A549 (cell line): Measurements from ENCODE around the gene AZGP1. TPM values are rescaled to one million over a fixed set of nuclear protein-coding genes. Genes with fewer than 3 reads are reported as not detected.
"Not testable (repeated sequence)": the region's sequence is repeated elsewhere in the genome, so short reads cannot be mapped to it uniquely, and the experiment has no call there.

ENCODE experiments used
- ATAC-seq, 2 experiments: fragments of 200-7000 bp in 1 of 2; fragments of >200 bp in 1 of 2; cut with Nextera tagmentation in 1 of 2; cut with Tn5 transposase in 1 of 2; 3 replicates each; pipeline versions ENCODE4 v1.8.0 to v1.9.1; 2018 to 2020; ENCODE audit warnings: mild to moderate bottlenecking in 1 of 2, moderate library complexity in 1 of 2
- CTCF ChIA-PET: fragments of 300-600 bp; sonication (Branson Sonifier 250); formaldehyde crosslinking; extraction: SDS; loops from one replicate; lab custom pipeline; 2021; ENCODE audit warnings: antibody characterized with exemption, inconsistent platforms; lab: Yijun Ruan, JAX
- POLR2A ChIA-PET: fragments of 350-600 bp; formaldehyde crosslinking; extraction: SDS; loops from one replicate; lab custom pipeline; 2021; ENCODE audit warnings: antibody characterized with exemption, inconsistent platforms; lab: Yijun Ruan, JAX
- DNase-seq, 2 experiments: peaks; one replicate each; pipeline versions ENCODE4 v3.0.0 to v3.0.0-alpha.2; 2011 to 2016; ENCODE audit warnings: low read depth in 1 of 2, low spot score in 1 of 2
- FAIRE-seq: peaks from 2 replicates; lab custom pipeline; 2011; peaks lifted over from hg19 to GRCh38; lab: Jason Lieb, UNC
- H3K27ac ChIP-seq, 2 experiments: fragments of >200 bp; sonication (Bioruptor Twin); formaldehyde crosslinking; 3 replicates each; pipeline ENCODE4 v1.5.1; 2016 to 2017
- H3K4me1 ChIP-seq: fragments of >200 bp; sonication (Bioruptor Twin); formaldehyde crosslinking; 3 replicates; pipeline ENCODE4 v1.6.1; 2016
- H3K4me2 ChIP-seq: fragments of >200 bp; sonication (Bioruptor Twin); formaldehyde crosslinking; 3 replicates; pipeline ENCODE4 v1.6.1; 2016
- H3K4me3 ChIP-seq: fragments of >200 bp; sonication (Bioruptor Twin); formaldehyde crosslinking; 3 replicates; pipeline ENCODE4 v1.5.1; 2016
- H3K9me3 ChIP-seq: fragments of >200 bp; sonication (Bioruptor Twin); formaldehyde crosslinking; 3 replicates; pipeline ENCODE4 v1.6.1; 2016
- BHLHE40 ChIP-seq: IDR thresholded peaks from 2 replicates; pipeline ENCODE4 v1.6.1; 2012; ENCODE audit warnings: low read depth, low read length, inconsistent platforms
- CBX2 ChIP-seq: fragments of 200-600 bp; sonication (generic); IDR thresholded peaks from 2 replicates; pipeline ENCODE4 v1.6.1; 2016; ENCODE audit warnings: low read depth, mild to moderate bottlenecking, borderline replicate concordance
- EHF ChIP-seq: fragments of 250-450 bp; sonication (Bioruptor Pico); IDR thresholded peaks from 2 replicates; pipeline ENCODE4 v1.5.0; 2020; ENCODE audit warnings: mild to moderate bottlenecking
- ESRRA ChIP-seq: fragments of 150-350 bp; IDR thresholded peaks from 2 replicates; pipeline ENCODE4 v1.6.1; 2014; ENCODE audit warnings: mild to moderate bottlenecking, low read length, borderline replicate concordance
- HES2 ChIP-seq: fragments of >200 bp; sonication (Bioruptor Twin); formaldehyde crosslinking; IDR thresholded peaks from 2 replicates; pipeline ENCODE4 v1.6.1; 2016
- HOXA7 ChIP-seq: fragments of 250-450 bp; sonication (Bioruptor Pico); IDR thresholded peaks from 2 replicates; pipeline ENCODE4 v1.5.0; 2020; ENCODE audit warnings: mild to moderate bottlenecking, moderate library complexity
- HOXB5 ChIP-seq: fragments of 250-450 bp; sonication (Bioruptor Pico); IDR thresholded peaks from 2 replicates; pipeline ENCODE4 v1.5.0; 2020; ENCODE audit warnings: mild to moderate bottlenecking, moderate library complexity
- JUNB ChIP-seq: fragments of >200 bp; sonication (Bioruptor Twin); formaldehyde crosslinking; IDR thresholded peaks from 2 replicates; pipeline ENCODE4 v1.6.1; 2016
- NPAS2 ChIP-seq: fragments of 250-450 bp; sonication (Bioruptor Pico); IDR thresholded peaks from 2 replicates; pipeline ENCODE4 v1.8.0; 2022; ENCODE audit warnings: mild to moderate bottlenecking, moderate library complexity, borderline replicate concordance
- NR3C1 ChIP-seq: fragments of >200 bp; sonication (Bioruptor Twin); formaldehyde crosslinking; IDR thresholded peaks from 3 replicates; pipeline ENCODE4 v1.6.1; 2017
- PBX3 ChIP-seq: IDR thresholded peaks from 2 replicates; pipeline ENCODE4 v1.6.1; 2012
- POLR2AphosphoS2 ChIP-seq: conservative IDR thresholded peaks from 2 replicates; pipeline ENCODE4 v1.6.1; 2012; ENCODE audit warnings: low read length, improper control_type of control experiment, inconsistent platforms
- RAD21 ChIP-seq, 2 experiments: fragments of >200 bp in 1 of 2; sonication (Bioruptor Twin) in 1 of 2; formaldehyde crosslinking in 1 of 2; IDR thresholded peaks in 1 of 2; conservative IDR thresholded peaks in 1 of 2; 2 replicates in 1 of 2; 3 replicates in 1 of 2; pipeline ENCODE4 v1.6.1; 2012 to 2018; ENCODE audit warnings: inconsistent platforms in 1 of 2
- RFX5 ChIP-seq: fragments of 450-650 bp; IDR thresholded peaks from 2 replicates; pipeline ENCODE4 v1.7.1; 2014; ENCODE audit warnings: antibody characterized with exemption, mild to moderate bottlenecking, moderate library complexity
- RNF2 ChIP-seq: fragments of 200-600 bp; sonication (generic); IDR thresholded peaks from 2 replicates; pipeline ENCODE4 v1.6.1; 2016; ENCODE audit warnings: low read depth, mild to moderate bottlenecking, antibody characterized with exemption, moderate library complexity, borderline replicate concordance
- ZC3H11A ChIP-seq: fragments of 450-650 bp; IDR thresholded peaks from 2 replicates; pipeline ENCODE4 v1.6.1; 2014; ENCODE audit warnings: antibody characterized with exemption, mild to moderate bottlenecking
- ZNF302 ChIP-seq: fragments of 250-450 bp; sonication (Bioruptor Pico); IDR thresholded peaks from 2 replicates; pipeline ENCODE4 v1.9.0; 2021; ENCODE audit warnings: inconsistent platforms, mild to moderate bottlenecking, moderate library complexity
- WGBS: methylation state at CpG from one replicate; pipeline ENCODE4 v1.1.6; 2017; ENCODE audit errors: missing lambda C conversion rate; 5-methylcytosine and 5-hydroxymethylcytosine counted together
- polyA plus RNA-seq, 4 experiments: library from polyadenylated mRNA; depleted of rRNA in 3 of 4; stranded (reverse); fragments of >200 nt; fragmentation: RNase III in 1 of 4; extraction: RNeasy Plus Mini Kit Qiagen cat#74134 plus additional on column Dnase treatment in 1 of 4; gene quantifications; 2 replicates in 3 of 4; 3 replicates in 1 of 4; pipeline ENCODE4 v1.2.3, GENCODE V29; 2011 to 2017

AZGP1 gene
- polyA plus RNA-seq, 2 of the 4 experiments (the other 2 are of a cell fraction) = 0.13 TPM; not detected in 1

GRCh38 chr7:99971242-99971641 lies 4.6 kb downstream of the AZGP1 start:
- ATAC-seq (no peak), DNase-seq (no peak), FAIRE-seq (no peak)
- CTCF ChIA-PET = interaction anchor here (0.9 kb wide), 1 partner anchor 8 kb away, joined by 4 read pairs; no protein-coding TSS in a partner anchor
- Histone ChIP-seq H3K9me3 (no peaks in the 10 kb centered on the region), H3K4me2 (no peak overlapping the region), H3K27ac (no peak overlapping the region), H3K4me1 (no peaks in the 10 kb centered on the region), H3K4me3 (no peak overlapping the region)
- 36% methylated on average over 4 of the region's 4 CpGs for WGBS
- TF ChIP-seq ZNF302 (CRISPR knock-in tag) (no peak), RFX5 (no peak), NPAS2 (CRISPR knock-in tag) (no peak), ESRRA (no peak), EHF (CRISPR knock-in tag) (no peak), BHLHE40 (no peak), HOXA7 (CRISPR knock-in tag) (no peak), HES2 (no peak), CBX2 (no peak)
- POLR2A ChIA-PET = no interaction called here

GRCh38 chr7:99969813-99970212 lies 6.0 kb downstream of the AZGP1 start:
- H3K27ac ChIP-seq, H3K9me3 ChIP-seq, H3K4me1 ChIP-seq, ATAC-seq, POLR2A ChIA-PET, H3K4me2 ChIP-seq, FAIRE-seq, DNase-seq, H3K4me3 ChIP-seq: not testable (repeated sequence)
- CTCF ChIA-PET = interaction anchor here (4.2 kb wide), 1 partner anchor 8 kb away, joined by 32 read pairs; the partner anchor contains the start of gene AZGP1
- WGBS = no CpG with 5 or more reads among the region's 1 CpG

GRCh38 chr7:99969298-99969697 lies 6.5 kb downstream of the AZGP1 start:
- Histone ChIP-seq H3K4me3 (no peak overlapping the region), H3K9me3 (no peaks in the 10 kb centered on the region), H3K27ac (no peak overlapping the region), H3K4me2 (no peak overlapping the region), H3K4me1 (no peaks in the 10 kb centered on the region)
- ChIA-PET POLR2A (no interaction called here), CTCF (interaction anchor here (0.9 to 4.2 kb wide), 2 partner anchors 9 to 20 kb away, joined by 3 to 32 read pairs; partner anchors contain the start of gene AZGP1)
- DNase-seq = no peak
- no peak for TF ChIP-seq POLR2AphosphoS2
- no peak for TF ChIP-seq NR3C1
- no peak for TF ChIP-seq HOXB5 (CRISPR knock-in tag)
- WGBS = 19% methylated on average over 3 of the region's 3 CpGs
- ATAC-seq = no peak
- FAIRE-seq = no peak

- CTCF ChIA-PET = no interaction called here
- no peak for TF ChIP-seq JUNB
- no peak for TF ChIP-seq RNF2
- TF ChIP-seq RAD21 (conservative IDR thresholded peaks at IDR 0.05 in 1 of 2, IDR thresholded peaks at IDR 0.05 in 1 of 2) = no peak
- TF ChIP-seq PBX3 = no peak
- TF ChIP-seq ZC3H11A = no peak
- no peak for DNase-seq
- WGBS = 57% methylated on average over 9 of the region's 9 CpGs
- Histone ChIP-seq H3K4me1 (no peaks in the 10 kb centered on the region), H3K9me3 (no peaks in the 10 kb centered on the region), H3K27ac (no peak overlapping the region), H3K4me2 (peak overlapping the region; percentile 36; the same call in 2 of the 3 replicates), H3K4me3 (no peak overlapping the region)
- ATAC-seq = peak in 1 of 2 experiments; percentile 19; a peak in 1 of 6 replicates
- no peak for FAIRE-seq
- POLR2A ChIA-PET = no interaction called here
Measured at GRCh38 chr7:99958564-99959227, 17.1 kb downstream of the AZGP1 start.
